Measurements from ENCODE around the gene CDH12.

GRCh38 chr5:22277006-22277405 lies 576.1 kb downstream of the CDH12 start:
- TF ChIP-seq CTCF (IDR thresholded peaks at IDR 0.05; ENCODE audit: low read length) (no peak), EZH2 (IDR thresholded peaks at IDR 0.05; ENCODE audit: borderline replicate concordance, low read length) (no peak)

All from OCI-LY1 (cell line).